A673 (cell line): ENCODE measurements around the gene CNNM3.

Source experiments
- CTCF ChIP-seq: fragments of 300-800, 200-600 bp; sonication (generic); conservative IDR thresholded peaks from 2 replicates; pipeline ENCODE4 v1.5.1; 2017; ENCODE audit warnings: low read depth, mild to moderate bottlenecking, antibody characterized with exemption, low read length, moderate library complexity, mixed read lengths
- EZH2 ChIP-seq: fragments of 200-600 bp; sonication (generic); IDR thresholded peaks from 2 replicates; pipeline ENCODE4 v1.6.1; 2017; ENCODE audit warnings: borderline replicate concordance, low read depth, mild to moderate bottlenecking, mixed read lengths, antibody characterized with exemption, low read length; ENCODE audit not compliant: poor library complexity, severe bottlenecking

DNA sequence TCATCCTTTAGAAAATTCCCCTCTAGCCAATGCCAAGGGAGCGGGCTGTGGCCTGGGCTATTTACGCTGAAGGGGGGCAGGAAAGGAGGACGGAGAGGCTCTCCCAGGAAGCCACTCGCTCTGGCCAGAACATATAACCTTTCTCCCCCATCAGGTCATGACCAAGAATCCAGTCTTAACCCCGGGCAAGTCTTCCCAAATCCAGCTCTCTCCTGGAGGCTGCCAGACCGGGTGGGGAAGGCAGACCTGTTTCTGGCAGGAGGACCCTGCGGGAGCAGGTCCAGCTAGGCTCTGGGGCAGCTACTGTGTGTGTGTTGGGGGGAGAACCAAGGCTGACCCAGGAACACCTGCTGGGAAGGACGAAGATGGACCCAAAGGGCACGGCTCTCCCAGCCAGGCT is 67.2 kb downstream of the CNNM3 start:
- TF ChIP-seq CTCF (no peak), EZH2 (no peak)
